A204.1 (cell line): Measurements from ENCODE around the gene DHX58.

Experiments used
- FAIRE-seq: peaks from 2 replicates; lab custom pipeline; 2012; peaks lifted over from hg19 to GRCh38; lab: Jason Lieb, UNC

DHX58 gene

DNA sequence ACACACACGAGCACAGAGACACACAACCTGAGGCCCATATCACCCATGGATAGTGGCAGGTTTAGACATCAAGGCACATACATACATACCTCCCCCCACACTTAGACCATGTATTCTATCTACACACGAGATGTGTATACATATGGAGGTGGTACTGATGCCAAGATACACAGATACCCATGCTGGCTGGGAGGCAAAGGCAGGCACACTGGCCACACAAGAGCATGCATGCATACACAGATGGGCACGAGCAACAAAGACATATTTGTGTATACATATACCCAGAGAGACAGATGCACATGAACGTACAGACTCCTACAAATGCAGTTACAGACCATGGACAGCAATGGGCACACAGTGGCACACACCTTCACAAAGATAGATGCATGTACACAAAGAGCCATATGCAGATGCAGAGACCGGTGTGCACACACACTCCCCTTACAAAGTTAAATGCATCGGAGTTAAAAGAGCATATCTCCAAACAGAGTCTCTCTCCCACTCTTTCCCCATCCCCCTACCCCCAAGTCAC, 60.1 kb downstream of the DHX58 start:
- FAIRE-seq = no peak

DNA sequence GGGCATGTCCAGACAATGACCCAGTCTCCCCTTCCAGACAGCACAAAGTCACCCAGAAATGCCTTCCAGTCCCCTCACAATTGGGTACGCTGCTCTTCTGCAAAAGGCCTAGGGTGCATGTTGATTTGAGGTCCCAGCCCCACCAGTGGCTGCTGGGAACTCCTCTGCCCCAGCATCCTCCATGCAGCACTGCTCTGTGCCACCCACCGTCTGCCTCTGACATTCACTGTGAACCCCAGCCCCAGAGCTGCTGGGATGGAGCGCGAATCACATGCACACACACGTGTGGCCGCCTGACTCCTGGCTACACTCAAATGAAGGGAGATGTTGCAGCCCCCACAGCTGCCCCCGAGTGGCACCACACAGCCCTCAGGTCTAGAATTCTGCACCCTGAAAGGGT, 60.9 kb downstream of the DHX58 start:
- FAIRE-seq = no peak
